Inflammatory macrophage treated with lipopolysaccharide for 4 hours (primary cell): ENCODE data around the gene MTHFD1L.
"Not testable (repeated sequence)": the region's sequence is repeated elsewhere in the genome, so short reads cannot be mapped to it uniquely, and the experiment has no call there.

ENCODE experiments used
- DNase-seq: peaks from one replicate; pipeline ENCODE4 v3.0.0-alpha.2; 2020

MTHFD1L gene

DNA sequence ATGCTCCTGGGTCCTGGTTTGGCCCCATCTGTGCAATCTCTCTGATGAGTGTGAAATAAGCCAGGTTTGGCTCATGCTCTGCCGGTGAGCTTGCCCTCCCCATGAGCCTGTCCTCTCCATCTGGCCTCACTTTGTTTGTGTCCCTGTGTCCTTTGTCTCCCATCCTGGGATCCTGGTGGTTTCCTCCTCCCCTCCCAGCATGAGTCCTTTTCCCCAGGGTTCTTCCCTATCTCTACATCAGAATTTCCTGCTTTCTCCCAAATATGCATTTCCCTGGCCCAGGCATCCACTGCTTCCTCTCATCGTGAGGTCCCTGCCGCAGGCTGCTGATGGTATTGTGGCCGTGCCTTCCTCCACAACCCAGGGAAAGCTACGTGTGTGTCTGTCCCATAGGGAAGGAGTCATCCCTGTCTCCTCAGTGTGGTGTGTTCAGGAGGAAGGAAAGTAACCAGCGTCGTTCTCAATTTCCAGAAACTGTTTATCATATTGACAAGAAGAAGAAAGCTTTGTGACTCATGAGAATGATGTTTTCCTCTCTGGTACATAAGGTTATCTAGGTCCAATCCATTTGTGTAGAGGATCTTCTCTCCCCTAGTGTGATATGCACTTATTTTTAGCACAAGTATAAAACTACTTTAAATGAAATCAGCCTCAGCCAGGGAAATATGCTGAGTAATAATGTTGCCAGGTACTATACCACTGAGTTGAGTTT lies 180.2 kb downstream of the MTHFD1L start:
- not testable (repeated sequence) for DNase-seq

DNA sequence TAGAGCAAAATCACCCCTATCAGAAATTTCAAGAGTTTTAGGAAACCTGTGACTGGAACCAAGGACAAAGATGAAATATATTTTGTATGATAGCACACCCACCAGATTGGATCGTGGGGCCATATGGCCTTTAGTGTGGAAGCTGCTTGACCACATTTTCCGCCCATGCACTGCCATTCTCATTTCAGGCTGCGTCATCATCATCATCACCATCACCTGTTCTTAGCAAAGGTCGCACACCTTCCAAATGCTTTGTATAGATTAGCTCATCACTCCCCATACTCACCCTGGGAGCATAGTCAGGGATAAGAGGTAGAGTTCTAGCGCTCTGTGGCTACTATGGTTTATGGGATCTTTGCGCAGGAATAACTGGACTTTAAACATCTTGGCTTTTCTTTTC lies 185.7 kb downstream of the MTHFD1L start:
- DNase-seq: no peak

DNA sequence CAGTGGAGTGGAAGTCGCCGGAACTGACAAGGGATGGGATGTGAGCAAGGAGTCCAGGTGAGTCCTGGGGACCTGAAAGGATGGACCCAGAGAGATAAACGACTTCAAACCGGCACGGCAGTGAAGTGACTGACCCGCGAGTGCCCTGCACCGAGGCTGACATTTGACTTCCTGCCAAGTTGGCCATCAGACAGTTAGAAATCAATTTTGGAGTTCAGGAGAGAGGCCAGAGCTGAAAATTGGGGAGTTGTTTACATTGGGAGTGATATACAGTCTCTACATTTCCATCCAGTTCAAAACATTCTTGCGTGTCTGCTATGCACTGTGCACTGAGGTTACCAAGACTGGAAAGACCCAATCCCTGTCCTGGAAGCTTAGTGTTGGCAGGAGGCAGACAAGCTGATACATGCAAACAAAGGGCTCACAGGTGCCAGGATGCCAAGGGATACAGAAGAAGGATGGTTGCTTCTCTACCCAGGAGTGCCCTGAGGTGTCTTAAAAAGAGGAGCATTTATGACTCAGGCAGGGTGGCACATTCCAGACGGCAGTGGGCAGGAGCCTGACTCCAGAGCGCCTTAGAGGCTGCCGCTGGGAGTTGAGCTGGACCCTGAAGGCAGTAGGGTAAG lies 186.6 kb downstream of the MTHFD1L start:
- DNase-seq: no peak

DNA sequence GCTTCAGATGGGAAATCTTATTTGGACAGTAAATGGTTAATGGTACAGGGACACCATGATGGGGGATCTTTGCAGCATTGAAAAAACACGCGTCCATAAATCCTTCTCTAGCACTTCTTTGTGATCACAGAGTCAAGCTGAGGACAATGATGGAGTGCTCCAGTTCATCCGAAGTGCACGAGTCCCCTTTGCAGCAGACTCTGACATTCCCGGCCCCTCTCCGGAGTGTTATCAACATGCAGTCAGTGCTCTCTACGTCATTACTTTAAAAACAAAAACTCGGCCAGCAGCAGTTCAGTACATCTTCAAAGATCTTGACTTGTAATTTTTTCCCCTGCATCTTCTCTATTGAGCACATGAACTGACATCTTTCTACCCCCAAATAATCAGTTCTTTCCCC lies 188.8 kb downstream of the MTHFD1L start:
- no peak for DNase-seq

DNA sequence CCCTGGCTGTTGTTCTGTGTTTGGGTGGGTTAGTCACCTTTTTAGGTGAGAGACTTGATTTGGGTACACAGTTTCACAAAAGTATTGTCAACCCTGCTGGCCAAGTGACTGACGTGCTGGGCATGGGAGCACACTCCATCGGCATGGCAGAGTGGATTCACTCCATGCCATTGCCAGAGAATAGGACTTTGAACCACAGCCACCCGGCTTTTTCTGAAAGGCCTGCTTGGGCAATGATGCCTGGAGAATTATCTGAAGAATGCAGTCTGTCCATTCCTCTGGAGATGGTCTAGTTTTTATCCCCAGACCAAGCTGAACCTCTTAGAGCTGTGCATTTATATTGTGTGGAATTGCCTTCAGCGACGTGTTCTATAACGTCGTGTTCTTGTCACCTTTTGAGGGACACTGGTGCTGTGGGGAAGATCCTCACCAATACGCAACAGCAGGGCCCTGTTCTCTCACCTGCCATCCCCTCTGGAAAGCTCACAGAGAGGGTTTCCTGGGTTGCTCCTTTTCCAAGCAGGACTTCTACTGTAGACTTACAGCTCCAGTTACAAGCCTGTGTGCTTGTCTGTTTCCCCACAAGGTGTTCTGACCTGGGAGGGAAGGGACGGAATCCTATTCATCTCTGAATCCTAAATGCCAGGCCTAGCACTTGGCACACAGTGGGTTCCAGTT lies 190.9 kb downstream of the MTHFD1L start:
- no peak for DNase-seq

DNA sequence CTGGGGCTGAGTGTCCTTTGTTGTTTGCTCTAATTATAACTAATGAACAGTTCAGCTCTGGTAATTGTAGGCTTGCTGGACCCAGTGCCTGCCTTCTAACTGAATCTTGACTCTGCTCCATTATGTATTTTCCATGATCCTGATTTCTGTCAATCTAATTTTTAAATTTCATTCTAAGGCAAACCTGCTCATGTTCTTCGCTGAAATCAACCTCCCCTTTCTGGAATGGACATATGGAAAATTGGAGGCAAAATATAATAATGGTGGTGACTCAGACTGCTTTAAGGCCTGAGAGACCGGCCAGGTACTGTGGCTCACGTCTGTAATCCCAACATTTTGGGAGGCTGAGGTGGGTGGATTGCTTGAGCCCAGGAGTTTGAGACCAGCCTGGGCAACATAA lies 191.6 kb downstream of the MTHFD1L start:
- DNase-seq: no peak

DNA sequence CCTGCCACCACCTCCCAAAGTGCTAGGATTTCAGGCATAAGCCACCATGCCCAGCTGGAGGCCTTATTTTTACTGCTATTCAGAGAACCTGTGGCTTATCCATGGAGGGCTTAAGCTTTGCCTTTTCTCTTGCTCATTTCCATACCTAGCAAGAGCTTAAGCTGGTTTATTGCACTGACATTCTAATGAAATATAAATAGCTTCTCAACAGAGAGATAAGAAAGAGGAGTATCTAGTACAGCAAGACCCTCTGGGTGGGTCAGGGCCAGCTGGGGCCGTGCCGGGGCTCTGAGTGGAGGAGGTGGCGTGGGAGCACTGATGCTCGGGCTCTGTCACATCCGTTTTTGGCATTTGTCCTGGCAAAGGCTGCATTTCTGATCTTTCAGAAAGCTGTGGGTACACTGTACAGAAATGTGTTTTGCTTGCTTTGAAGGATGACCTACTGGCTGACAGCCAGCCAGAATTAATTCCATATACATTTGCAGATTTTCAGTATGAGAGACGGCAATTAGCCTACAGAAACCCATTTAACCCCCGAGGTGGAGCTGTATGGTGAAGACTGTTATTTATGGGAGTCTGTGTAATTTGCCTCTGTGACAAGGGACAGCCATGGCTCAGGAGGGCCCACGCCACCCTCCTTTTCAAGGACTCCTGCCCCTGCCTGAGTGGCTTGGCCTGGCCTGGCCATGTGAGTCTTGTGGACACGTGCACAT lies 192.7 kb downstream of the MTHFD1L start:
- DNase-seq: no peak

DNA sequence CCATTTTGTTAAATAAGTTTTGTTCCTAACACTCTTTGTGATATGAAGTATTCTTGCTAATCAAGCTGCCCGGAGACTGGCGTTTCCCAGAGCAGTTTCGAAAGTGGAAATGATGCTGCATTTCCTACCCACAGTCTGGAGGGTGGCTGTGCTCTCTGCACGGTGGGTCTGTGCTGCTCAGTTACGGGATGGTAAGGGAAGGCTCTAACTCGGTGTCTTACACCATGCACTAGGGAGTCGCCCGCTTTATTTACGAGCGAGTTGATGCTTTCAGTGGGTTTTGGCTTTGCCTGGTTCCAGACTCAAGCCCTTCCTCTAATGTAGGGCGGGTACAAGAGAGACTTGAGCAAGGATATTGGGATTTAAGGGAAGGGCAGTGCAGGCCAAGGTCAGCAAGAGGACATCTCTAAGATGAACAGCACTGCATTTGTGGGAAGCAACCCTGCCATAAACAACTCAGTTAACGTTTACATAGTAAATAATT lies 194.2 kb downstream of the MTHFD1L start:
- DNase-seq: peak; percentile 41

DNA sequence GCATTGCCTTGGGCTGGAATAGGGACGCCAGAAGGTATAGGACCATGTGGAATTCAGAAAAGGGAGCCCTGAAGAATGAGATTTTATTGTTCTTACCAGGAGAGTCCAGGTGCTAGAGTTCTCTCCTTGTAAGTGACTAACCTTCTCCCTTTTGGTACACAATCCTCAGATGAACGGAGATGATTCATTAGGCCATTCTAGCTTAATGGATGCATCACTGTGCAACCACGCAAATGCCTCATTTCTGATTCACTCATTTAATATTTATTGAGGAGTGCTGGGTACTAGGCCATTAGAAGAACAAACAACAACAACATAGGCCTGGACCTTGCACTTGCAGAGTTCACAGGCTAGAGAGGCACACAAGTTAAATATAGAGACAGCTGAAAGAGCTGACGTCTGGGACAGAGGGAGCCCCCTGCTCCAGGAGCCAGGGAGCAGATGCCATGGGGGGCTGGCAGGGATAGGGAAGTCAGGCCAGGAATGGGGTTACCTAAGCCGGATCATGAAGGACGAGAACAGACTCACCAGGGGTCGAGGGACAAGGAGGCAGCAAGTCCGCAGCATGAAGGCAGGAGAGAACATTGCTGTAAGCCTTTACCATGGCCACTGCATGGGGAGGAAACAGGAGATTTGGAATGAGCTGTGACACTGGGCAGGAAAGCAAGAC lies 194.7 kb downstream of the MTHFD1L start:
- no peak for DNase-seq

DNA sequence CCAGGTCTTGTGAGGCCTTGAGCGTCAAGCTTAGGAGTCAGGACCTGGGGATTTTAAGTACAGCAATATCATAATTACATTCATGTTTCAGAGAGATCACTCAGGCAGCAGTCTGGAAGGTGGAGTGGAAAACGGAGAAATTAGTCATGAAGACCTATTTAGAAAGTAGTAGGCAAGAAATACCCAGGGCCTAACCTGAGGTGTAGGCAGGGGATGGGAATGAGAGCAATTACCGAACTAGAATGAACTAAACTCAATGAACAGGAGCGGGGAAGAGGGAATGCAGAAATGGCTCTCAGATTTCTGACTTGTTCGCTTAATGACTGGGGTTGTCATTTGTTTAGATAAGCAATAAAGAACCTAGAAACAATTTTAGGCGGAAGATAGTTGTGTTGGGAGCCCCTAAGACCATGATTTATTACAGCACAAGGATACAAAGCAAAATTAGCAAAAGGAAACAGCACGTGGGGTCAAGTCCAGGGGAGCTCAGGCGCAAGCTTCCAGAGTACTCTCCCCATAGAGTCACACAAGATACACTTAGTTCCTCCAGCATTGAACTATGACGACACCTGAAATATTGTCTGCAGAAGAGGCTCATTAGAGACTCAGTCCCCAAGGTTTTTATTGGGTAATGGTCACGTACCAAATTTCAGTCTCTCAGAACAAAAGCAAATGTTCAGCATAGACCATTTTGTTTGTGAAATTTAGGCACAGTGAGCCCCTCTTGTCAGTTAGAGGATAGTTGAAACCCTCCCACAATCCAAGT lies 195.4 kb downstream of the MTHFD1L start:
- DNase-seq: no peak

DNA sequence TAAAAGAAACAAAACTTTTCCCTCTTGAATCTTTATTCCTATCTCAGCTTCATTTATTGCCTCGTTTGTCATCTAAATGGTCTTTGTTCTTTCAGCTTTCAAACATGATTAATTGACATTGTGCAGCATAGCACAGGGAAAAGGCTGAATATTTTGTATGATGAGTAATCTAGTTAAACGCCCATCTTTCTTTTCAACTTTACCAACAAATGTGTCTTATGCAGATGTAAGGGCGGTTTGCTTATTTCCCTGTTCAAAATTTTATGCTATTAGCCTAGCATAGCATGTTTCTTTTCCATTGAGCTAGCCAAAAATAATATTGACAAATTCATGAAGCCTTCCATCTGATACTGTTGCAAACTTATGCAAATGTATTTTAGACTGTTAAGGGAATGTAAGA lies 197.8 kb downstream of the MTHFD1L start:
- DNase-seq: no peak

DNA sequence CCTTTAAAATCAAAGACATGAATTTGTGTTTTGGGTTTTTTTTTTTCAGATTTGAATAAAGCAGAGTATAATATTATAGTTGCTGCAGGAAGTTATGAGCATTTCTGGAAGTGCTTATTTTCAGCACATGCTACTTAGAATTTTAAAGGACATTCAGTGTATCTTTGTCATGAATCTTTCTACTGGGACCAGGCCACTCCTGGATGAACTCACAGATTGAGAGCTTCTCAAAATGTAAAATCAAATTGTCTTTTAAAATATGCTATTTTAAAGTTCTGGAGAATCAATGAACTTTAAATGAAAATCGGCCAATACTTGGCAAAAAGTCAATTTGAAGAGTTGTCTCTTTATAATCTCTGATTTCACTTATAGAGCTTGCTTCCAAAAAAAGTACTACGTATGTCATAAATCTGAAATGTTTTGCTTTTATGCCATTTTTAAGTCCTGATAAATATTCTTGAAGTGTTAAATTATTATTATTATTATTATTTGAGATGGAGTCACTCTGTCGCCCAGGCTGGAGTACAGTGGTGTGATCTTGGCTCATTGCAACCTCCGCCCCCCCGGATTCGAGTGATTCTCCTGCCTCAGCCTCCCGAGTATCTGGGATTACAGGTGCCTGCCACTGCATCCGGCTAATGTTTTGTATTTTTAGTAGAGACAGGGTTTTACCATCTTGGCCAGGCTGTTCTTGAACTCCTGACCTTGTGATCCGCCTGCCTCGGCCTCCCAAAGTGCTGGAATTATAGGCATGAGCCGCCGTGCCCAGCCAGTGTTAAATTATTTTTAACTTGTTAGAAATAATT lies 198.5 kb downstream of the MTHFD1L start:
- DNase-seq: no peak

DNA sequence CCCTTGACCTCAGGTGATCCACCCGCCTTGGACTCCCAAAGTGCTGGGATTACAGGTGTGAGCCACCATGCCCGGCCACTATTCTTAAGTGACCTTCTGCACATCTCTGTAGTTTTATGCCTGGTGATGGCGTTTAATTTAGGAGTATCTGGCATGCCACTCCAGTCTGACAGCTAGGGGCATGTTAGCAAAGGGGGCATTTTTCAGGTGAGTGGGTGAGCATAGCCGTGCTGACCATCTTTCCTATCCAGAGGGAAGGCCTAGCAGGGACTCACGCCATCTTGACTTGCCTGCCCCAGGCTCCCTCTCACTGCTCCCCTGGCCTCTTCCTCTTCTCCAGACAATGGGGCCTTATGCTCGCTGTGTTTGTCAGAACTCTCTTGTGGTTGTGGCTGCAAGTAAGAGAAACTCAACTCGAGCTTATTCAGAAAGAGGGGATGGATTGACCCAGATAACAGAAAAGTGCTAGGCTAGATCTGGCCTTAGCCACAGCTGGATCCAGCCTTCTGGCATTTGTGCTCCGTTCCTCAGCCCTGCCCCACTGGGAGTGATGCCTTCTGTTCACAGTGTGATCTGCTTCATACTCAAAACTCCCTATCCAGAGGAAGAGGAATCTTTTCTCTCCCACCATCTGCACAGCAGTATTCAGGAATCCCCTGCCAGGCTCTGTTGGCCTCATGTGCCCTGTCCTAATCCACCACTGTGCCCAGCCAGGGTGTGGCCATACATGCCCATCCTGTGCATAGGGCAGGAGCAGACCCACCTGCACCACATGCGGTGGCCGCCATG lies 199.7 kb downstream of the MTHFD1L start:
- no peak for DNase-seq

DNA sequence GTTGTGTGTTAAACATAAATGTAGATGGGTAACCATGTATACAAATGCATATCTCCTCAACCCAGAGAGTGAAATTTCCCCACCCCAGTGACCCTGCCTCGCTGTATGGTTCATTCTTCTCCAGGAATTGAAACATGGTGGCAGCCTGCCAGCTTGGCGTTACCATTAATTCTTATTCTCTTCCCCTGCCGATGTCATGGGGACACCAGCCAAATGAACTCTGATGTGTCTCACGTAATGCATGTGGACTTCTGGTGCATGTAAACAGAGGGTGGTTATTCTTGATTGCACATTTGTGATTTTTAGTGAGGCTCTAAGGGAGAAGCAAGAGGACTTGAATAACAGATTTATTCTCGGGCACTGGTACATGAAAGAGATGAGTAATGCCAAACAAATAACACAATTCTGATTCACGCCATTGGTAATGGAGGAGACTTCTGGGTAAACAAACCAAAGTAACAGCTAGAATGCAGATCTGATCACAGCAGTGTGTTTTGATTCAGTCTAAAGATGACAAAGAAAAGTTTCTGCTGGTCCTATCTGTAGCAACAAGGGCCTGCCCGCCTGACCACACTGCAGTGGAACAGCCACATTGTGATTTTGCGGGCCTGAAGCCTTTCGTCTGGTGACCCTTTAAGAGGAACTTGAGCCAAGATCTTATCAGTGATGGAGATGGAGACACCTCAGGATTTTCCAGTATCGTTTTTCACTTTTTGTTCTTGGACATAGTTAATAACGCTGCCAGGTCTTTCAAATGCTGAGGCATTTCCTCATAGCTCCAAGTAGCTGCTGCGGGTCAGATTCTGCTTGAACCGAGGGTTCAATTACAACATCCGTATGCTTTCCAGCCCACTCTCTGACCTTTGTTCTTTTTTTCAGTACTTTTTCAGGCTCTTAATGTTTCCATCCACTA lies 202.4 kb downstream of the MTHFD1L start:
- no peak for DNase-seq

DNA sequence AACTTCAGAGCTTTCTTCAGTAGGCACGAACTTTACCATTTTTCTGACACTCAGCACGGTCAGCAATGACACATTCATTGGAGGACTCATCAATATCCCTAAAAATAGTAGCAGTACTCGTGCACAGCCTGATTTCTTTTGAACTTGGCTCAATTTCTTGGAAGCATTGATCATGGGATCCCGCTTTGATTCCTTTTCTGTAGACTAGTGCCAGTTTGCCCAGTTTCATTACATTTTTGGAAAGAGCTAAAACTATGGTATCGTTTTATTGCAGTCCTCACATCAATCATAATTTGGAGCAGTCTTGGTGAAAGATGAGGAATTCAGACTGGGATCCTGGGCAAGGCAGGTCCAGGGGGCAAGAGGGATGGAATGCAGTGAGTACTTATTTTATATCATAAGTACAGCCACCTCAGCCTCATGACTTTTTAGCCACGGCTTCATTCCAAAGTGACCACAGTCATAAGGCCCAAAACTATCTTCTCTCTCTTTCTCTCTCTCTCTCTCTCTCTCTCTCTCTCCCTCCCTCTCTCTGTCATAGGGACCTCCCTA lies 203.3 kb downstream of the MTHFD1L start:
- no peak for DNase-seq

DNA sequence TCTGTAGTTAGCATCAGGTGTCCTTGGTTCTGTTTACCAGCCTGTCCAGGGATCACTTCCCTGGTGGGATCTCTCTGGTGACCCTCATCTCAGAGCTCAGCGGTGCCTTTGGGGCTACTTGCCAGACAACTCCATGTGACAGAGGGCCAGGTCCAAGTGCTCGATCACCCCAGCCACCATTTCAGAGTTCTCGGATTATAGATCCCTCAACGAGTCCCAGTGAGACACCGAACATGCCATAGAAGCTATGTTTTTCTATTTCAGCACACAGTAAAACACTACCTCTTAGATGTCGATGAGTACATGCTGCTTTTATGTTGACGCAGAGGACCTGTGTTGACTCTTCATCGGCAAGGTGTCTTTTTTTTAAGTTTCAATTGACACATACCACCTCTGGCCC lies 204.1 kb downstream of the MTHFD1L start:
- DNase-seq: no peak

DNA sequence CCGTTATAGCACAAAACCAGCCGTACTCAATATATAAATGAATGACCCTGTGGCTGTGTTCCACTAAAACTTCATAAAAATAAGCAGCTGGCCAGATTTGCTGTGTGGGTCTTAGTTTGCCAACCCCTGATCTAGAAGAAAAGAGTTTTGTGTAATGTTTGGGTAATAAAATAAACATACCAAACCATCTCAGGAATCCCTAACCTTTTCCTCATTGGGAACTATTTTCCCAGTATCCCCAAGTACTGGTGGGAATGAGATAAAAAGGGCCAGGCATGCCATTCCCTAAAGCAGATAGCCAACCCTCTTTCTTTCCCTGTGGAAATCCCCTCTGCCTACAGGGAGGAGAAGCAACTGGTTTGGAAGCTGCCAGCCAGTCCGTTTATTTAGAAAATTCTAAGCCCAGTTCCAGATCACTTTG lies 205.1 kb downstream of the MTHFD1L start:
- no peak for DNase-seq

DNA sequence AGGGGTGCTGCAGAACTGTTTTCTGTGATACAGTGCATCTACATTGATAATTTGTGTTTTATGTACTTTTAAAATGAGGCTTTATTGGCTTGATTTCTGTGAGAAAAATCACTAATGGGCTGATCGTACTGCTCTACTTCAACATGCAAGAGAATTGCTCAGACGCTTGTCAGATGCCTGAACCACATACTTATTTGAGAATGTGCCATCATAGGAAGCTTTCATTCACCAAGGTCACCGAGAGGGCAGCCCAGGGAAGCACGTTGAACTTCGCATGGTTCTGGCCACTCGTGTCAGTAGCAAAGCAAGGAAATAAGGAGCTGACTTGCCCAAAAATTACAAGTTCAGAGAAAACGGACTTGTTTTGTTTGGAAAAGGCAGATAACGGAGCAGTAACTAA lies 205.8 kb downstream of the MTHFD1L start:
- DNase-seq: no peak

DNA sequence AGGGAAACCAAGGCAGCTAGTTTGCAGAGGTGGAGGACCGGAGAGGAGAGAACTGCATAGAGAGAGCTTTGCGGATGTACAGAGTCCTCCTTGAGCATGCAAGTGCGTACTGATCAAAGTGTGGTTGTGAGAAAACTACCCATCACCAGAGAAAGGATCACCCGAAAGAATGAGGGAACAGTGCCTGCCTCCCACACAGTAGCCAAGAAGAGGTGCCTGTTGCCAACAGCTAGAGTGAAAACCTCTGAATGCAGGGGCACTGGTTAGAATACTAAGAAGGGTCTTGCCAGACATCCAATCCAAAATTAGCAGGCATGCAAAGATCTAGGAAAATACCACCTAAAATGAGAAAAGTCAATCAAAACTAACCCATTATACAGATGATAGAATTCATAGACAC lies 207.6 kb downstream of the MTHFD1L start:
- no peak for DNase-seq
